H1 (cell line): ENCODE data around the gene EPB41L4B. TPM values are rescaled to one million over a fixed set of nuclear protein-coding genes. Genes with fewer than 3 reads are reported as not detected.

Experiments used
- CTCF ChIA-PET: fragments of 300-600 bp; sonication (Branson Sonifier 250); formaldehyde crosslinking; loops from one replicate; lab custom pipeline; 2021; ENCODE audit not compliant: partially characterized antibody; lab: Charles Lee
- POLR2A ChIA-PET: fragments of 300-600 bp; sonication (Branson Sonifier 250); formaldehyde crosslinking; loops from one replicate; lab custom pipeline; 2021; ENCODE audit warnings: inconsistent platforms; ENCODE audit not compliant: partially characterized antibody; lab: Charles Lee
- DNase-seq, 2 experiments: peaks; one replicate each; pipeline versions ENCODE4 v3.0.0 to v3.0.0-alpha.2; 2010 to 2022; ENCODE audit warnings: low spot score in 2 of 2, low read depth in 1 of 2, mixed read lengths in 1 of 2
- FAIRE-seq: peaks from 2 replicates; lab custom pipeline; 2011; peaks lifted over from hg19 to GRCh38; lab: Jason Lieb, UNC
- H2AFZ ChIP-seq: 2 replicates; pipeline ENCODE4 v1.8.1; 2012; ENCODE audit warnings: low read length, inconsistent platforms
- H2AK5ac ChIP-seq: 2 replicates; pipeline ENCODE4 v1.6.1; 2013; ENCODE audit warnings: low read depth, low read length
- H2BK120ac ChIP-seq: replicated peaks from 2 replicates; pipeline ENCODE3; 2013; ENCODE audit warnings: low read depth, low read length, inconsistent platforms
- H2BK12ac ChIP-seq: 2 replicates; pipeline ENCODE4 v1.6.1; 2013; ENCODE audit warnings: low read depth, low read length
- H2BK15ac ChIP-seq: 2 replicates; pipeline ENCODE4 v1.6.1; 2013; ENCODE audit warnings: low read length
- H2BK20ac ChIP-seq: 2 replicates; pipeline ENCODE4 v1.6.1; 2013; ENCODE audit warnings: low read length
- H2BK5ac ChIP-seq: 2 replicates; pipeline ENCODE4 v1.6.1; 2013; ENCODE audit warnings: low read depth, low read length
- H3K14ac ChIP-seq: 2 replicates; pipeline ENCODE4 v1.6.1; 2013; ENCODE audit warnings: inconsistent platforms; ENCODE audit not compliant: insufficient read length
- H3K18ac ChIP-seq: 2 replicates; pipeline ENCODE4 v1.6.1; 2013; ENCODE audit warnings: low read length; ENCODE audit errors: extremely low read depth
- H3K23ac ChIP-seq: 2 replicates; pipeline ENCODE4 v1.6.1; 2013; ENCODE audit warnings: inconsistent platforms; ENCODE audit not compliant: insufficient read length
- H3K23me2 ChIP-seq: 2 replicates; pipeline ENCODE4 v1.6.1; 2013; ENCODE audit warnings: low read depth, low read length
- H3K27ac ChIP-seq: 2 replicates; pipeline ENCODE4 v1.6.1; 2011; ENCODE audit warnings: low read depth, low read length, inconsistent platforms
- H3K27me3 ChIP-seq, 4 experiments: replicated peaks in 1 of 4; 1 replicate in 1 of 4; 2 replicates in 3 of 4; pipeline versions ENCODE4 v1.6.1 to v1.8.1; 2011 to 2013; ENCODE audit warnings: low read length in 3 of 4, mild to moderate bottlenecking in 3 of 4, inconsistent platforms in 2 of 4, mixed read lengths in 2 of 4, moderate library complexity in 1 of 4; ENCODE audit not compliant: control insufficient read depth in 3 of 4, insufficient read depth in 3 of 4; ENCODE audit errors: extremely low read depth in 1 of 4
- H3K36me3 ChIP-seq, 4 experiments: 2 replicates each; pipeline versions ENCODE4 v1.6.1 to v1.8.1; 2011 to 2013; ENCODE audit warnings: mild to moderate bottlenecking in 4 of 4, low read length in 3 of 4, moderate library complexity in 2 of 4, control low read depth in 1 of 4, inconsistent platforms in 1 of 4; ENCODE audit not compliant: insufficient read depth in 4 of 4, control insufficient read depth in 2 of 4
- H3K4ac ChIP-seq: replicated peaks from 2 replicates; pipeline ENCODE3; 2013; ENCODE audit warnings: low read length, low read depth, mixed read lengths, inconsistent platforms; ENCODE audit not compliant: insufficient read length
- H3K4me1 ChIP-seq, 4 experiments: replicated peaks in 1 of 4; 1 replicate in 1 of 4; 2 replicates in 3 of 4; pipeline versions ENCODE4 v1.6.1 to v1.8.1; 2011 to 2013; ENCODE audit warnings: low read length in 3 of 4, inconsistent platforms in 2 of 4, mixed read lengths in 1 of 4; ENCODE audit not compliant: insufficient read depth in 4 of 4, control insufficient read depth in 3 of 4
- H3K4me2 ChIP-seq, 2 experiments: 2 replicates each; pipeline versions ENCODE4 v1.6.1 to v1.8.1; 2011 to 2013; ENCODE audit warnings: low read depth in 2 of 2, low read length in 2 of 2, control low read depth in 1 of 2, inconsistent platforms in 1 of 2, mild to moderate bottlenecking in 1 of 2; ENCODE audit not compliant: insufficient read depth in 1 of 2
- H3K4me3 ChIP-seq, 4 experiments: fragments of 200-600, 300-600 bp in 1 of 4; sonication (generic), shearing (Covaris generic), sonication (Bioruptor Twin) in 1 of 4; 2 replicates each; pipeline versions ENCODE4 v1.5.1 to v1.8.1; 2011 to 2016; ENCODE audit warnings: low read length in 4 of 4, low read depth in 3 of 4, control low read depth in 2 of 4, inconsistent platforms in 2 of 4, mild to moderate bottlenecking in 2 of 4, mixed read lengths in 1 of 4, moderate library complexity in 1 of 4; ENCODE audit not compliant: insufficient read depth in 2 of 4; ENCODE audit errors: extremely low read depth in 1 of 4
- H3K56ac ChIP-seq: replicated peaks from 2 replicates; pipeline ENCODE3; 2013; ENCODE audit warnings: low read depth, mild to moderate bottlenecking, mixed read lengths, low read length, inconsistent platforms; ENCODE audit not compliant: insufficient read length
- H3K79me1 ChIP-seq: 2 replicates; pipeline ENCODE4 v1.6.1; 2013; ENCODE audit warnings: low read depth, low read length, control low read depth
- H3K79me2 ChIP-seq, 2 experiments: 2 replicates each; pipeline versions ENCODE4 v1.6.1 to v1.8.1; 2012 to 2013; ENCODE audit warnings: low read length in 2 of 2, mild to moderate bottlenecking in 2 of 2, inconsistent platforms in 1 of 2; ENCODE audit not compliant: insufficient read depth in 2 of 2, control insufficient read depth in 1 of 2
- H3K9ac ChIP-seq, 4 experiments: replicated peaks in 1 of 4; 1 replicate in 1 of 4; 2 replicates in 3 of 4; pipeline versions ENCODE4 v1.6.1 to v1.8.1; 2011 to 2013; ENCODE audit warnings: low read depth in 3 of 4, low read length in 3 of 4, control low read depth in 2 of 4, mild to moderate bottlenecking in 2 of 4, moderate library complexity in 2 of 4, inconsistent platforms in 1 of 4; ENCODE audit errors: extremely low read depth in 1 of 4
- H3K9me3 ChIP-seq, 2 experiments: 2 replicates each; pipeline versions ENCODE4 v1.6.1 to v1.8.1; 2012 to 2013; ENCODE audit warnings: mild to moderate bottlenecking in 2 of 2, moderate library complexity in 2 of 2, control low read depth in 1 of 2, inconsistent platforms in 1 of 2, low read depth in 1 of 2, low read length in 1 of 2, mixed read lengths in 1 of 2; ENCODE audit not compliant: insufficient read depth in 2 of 2
- H4K20me1 ChIP-seq, 2 experiments: replicated peaks in 1 of 2; 2 replicates each; pipeline versions ENCODE3 to v1.8.1; 2011 to 2013; ENCODE audit warnings: inconsistent platforms in 2 of 2, low read length in 2 of 2, mild to moderate bottlenecking in 1 of 2; ENCODE audit not compliant: insufficient read depth in 2 of 2, control insufficient read depth in 1 of 2
- H4K5ac ChIP-seq: 2 replicates; pipeline ENCODE4 v1.6.1; 2013; ENCODE audit warnings: low read length, low read depth, mixed read lengths, inconsistent platforms; ENCODE audit not compliant: insufficient read length
- H4K8ac ChIP-seq: 2 replicates; pipeline ENCODE4 v1.8.0; 2013; ENCODE audit warnings: mild to moderate bottlenecking, moderate library complexity, low read length, inconsistent platforms; ENCODE audit not compliant: insufficient read depth; ENCODE audit errors: extremely low read depth
- H4K91ac ChIP-seq: replicated peaks from 2 replicates; pipeline ENCODE3; 2013; ENCODE audit warnings: low read length, mixed read lengths, inconsistent platforms; ENCODE audit not compliant: insufficient read length
- ATF2 ChIP-seq: IDR thresholded peaks from 2 replicates; pipeline ENCODE4 v1.6.1; 2012; ENCODE audit warnings: low read length, inconsistent platforms
- CEBPB ChIP-seq: IDR thresholded peaks from 2 replicates; pipeline ENCODE4 v1.6.1; 2012; ENCODE audit warnings: low read depth, low read length
- CHD2 ChIP-seq: IDR thresholded peaks from 2 replicates; pipeline ENCODE4 v1.6.1; 2012; ENCODE audit warnings: low read length, improper control_type of control experiment
- CREB1 ChIP-seq: IDR thresholded peaks from 2 replicates; pipeline ENCODE4 v1.6.1; 2012; ENCODE audit warnings: inconsistent platforms
- CTCF ChIP-seq, 3 experiments: IDR thresholded peaks; 1 replicate in 2 of 3; 2 replicates in 1 of 3; pipeline versions ENCODE4 v1.5.1 to v1.6.1; 2011; ENCODE audit warnings: low read length in 3 of 3, mild to moderate bottlenecking in 3 of 3, inconsistent platforms in 2 of 3, low read depth in 1 of 3, moderate library complexity in 1 of 3; ENCODE audit not compliant: insufficient read depth in 1 of 3; ENCODE audit errors: control extremely low read depth in 1 of 3
- EZH2 ChIP-seq: fragments of 200-600 bp; sonication (generic); IDR thresholded peaks from 2 replicates; pipeline ENCODE4 v1.7.1; 2012; ENCODE audit warnings: low read depth, mild to moderate bottlenecking, moderate library complexity, low read length, inconsistent platforms; ENCODE audit not compliant: severe bottlenecking
- MAFK ChIP-seq: IDR thresholded peaks from 2 replicates; pipeline ENCODE4 v1.6.1; 2012; ENCODE audit warnings: low read depth, mild to moderate bottlenecking, improper control_type of control experiment, low read length
- WGBS, 2 experiments: shearing (Covaris generic) in 1 of 2; methylation state at CpG; one replicate each; pipeline versions ENCODE4 v1.1.6 to v1.1.7; 2013 to 2015; ENCODE audit warnings: low lambda C conversion rate in 2 of 2, mixed read lengths in 2 of 2, inconsistent platforms in 1 of 2, low coverage in 1 of 2, missing lambda C conversion rate in 1 of 2; ENCODE audit not compliant: insufficient replicate concordance in 2 of 2, insufficient coverage in 1 of 2, insufficient read length in 1 of 2; ENCODE audit errors: extremely low coverage in 1 of 2, missing lambda C conversion rate in 1 of 2; 5-methylcytosine and 5-hydroxymethylcytosine counted together
- polyA plus RNA-seq, 7 experiments: library from polyadenylated mRNA; depleted of rRNA in 3 of 7; stranded (reverse) in 5 of 7; unstranded in 2 of 7; fragments of >200 nt in 5 of 7; fragments of 200-250 nt in 2 of 7; gene quantifications; 1 replicate in 5 of 7; 2 replicates in 1 of 7; 4 replicates in 1 of 7; pipeline versions ENCODE4 v1.2.1 to v1.2.3, GENCODE V29; 2011 to 2013; ENCODE audit warnings: missing spikeins in 2 of 7, mixed read lengths in 2 of 7
- total RNA-seq: library from RNA; stranded (reverse); fragmentation: NEBNext Ultra II Directional; extraction: Animal tissue kit (Norgen Biotek cat#: 25700); gene quantifications from 2 replicates; pipeline ENCODE4 v1.2.1, GENCODE V29; 2021

EPB41L4B gene
- total and polyA plus RNA-seq, 2 of the 8 experiments (the other 6 are each of a cell fraction or from before 2014, with no cell fraction given): 11.9 to 25.0 TPM

DNA sequence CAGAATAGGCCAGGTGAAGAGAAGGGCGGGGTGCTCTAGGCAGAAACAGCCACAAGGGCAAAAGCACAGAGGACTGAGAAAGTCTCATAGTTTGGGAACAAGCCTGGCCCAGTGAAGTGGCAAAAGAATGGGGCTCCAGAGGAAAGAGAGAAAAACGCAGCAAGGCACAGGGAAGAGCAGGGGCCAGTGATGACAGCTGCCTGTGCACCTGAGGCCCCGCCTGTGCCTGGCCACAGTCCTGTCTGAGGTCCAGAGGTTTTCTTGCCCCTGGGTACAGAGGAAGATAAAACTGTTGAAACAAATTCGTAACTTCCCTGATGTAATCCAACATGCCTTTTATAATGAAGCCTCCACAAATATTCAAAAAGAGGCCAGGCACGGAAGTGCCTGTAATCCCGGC, 175.8 kb downstream of the EPB41L4B start:
- Histone ChIP-seq H2BK120ac (no peak overlapping the region), H3K9me3 (no peaks in the 10 kb centered on the region), H3K79me1 (no peaks in the 10 kb centered on the region), H2AFZ (no peak overlapping the region), H3K56ac (no peak overlapping the region), H4K20me1 (no peaks in the 10 kb centered on the region), H3K27me3 (no peaks in the 10 kb centered on the region), H2BK20ac (no peak overlapping the region), H3K23ac (no peak overlapping the region), H4K8ac (no peak overlapping the region), H3K18ac (no peak overlapping the region), H3K4ac (no peak overlapping the region), H2BK15ac (no peak overlapping the region), H2BK5ac (no peak overlapping the region), H3K14ac (no peak overlapping the region), H3K4me1 (no peaks in the 10 kb centered on the region), H2AK5ac (no peak overlapping the region), H3K36me3 (no peaks in the 10 kb centered on the region), H3K9ac (no peak overlapping the region), H3K27ac (no peak overlapping the region), H2BK12ac (no peak overlapping the region), H3K79me2 (no peaks in the 10 kb centered on the region), H4K91ac (no peak overlapping the region), H4K5ac (no peak overlapping the region), H3K4me3 (no peak overlapping the region), H3K4me2 (no peak overlapping the region), H3K23me2 (no peaks in the 10 kb centered on the region)
- no peak for TF ChIP-seq EZH2
- TF ChIP-seq CHD2: no peak
- no peak for TF ChIP-seq MAFK
- no peak for TF ChIP-seq ATF2
- TF ChIP-seq CTCF (IDR thresholded peaks at IDR 0.05; ENCODE audit: control extremely low read depth in 1 of 3, insufficient read depth in 1 of 3, low read depth in 1 of 3, low read length in 3 of 3): no peak
- no peak for TF ChIP-seq CEBPB
- no peak for TF ChIP-seq CREB1
- WGBS, 2 experiments: 86% methylated on average over 6 of the region's 6 CpGs; no CpG with 5 or more reads in 1 of the 2 experiments
- no peak for FAIRE-seq
- no peak for DNase-seq
- ChIA-PET CTCF (interaction anchor here (0.8 to 2.3 kb wide), 7 partner anchors 10 to 265 kb away, joined by 3 to 10 read pairs (median 4); no protein-coding TSS in a partner anchor), POLR2A (interaction anchor here (2.2 kb wide), 1 partner anchor 23 kb away, joined by 5 read pairs; the partner anchor contains the start of gene FRRS1L)
